ENCODE data around the gene BHMT2.

- TF ChIP-seq SIN3A (IDR thresholded peaks at IDR 0.05; ENCODE audit: borderline replicate concordance, insufficient read depth, low read length) = no peak
- no peak for TF ChIP-seq TAF1 (IDR thresholded peaks at IDR 0.05; ENCODE audit: borderline replicate concordance, insufficient read depth, low read length)
- no peak for TF ChIP-seq REST (IDR thresholded peaks at IDR 0.05; ENCODE audit: insufficient read depth in 1 of 2, low read depth in 2 of 2, low read length in 2 of 2)
- no peak for TF ChIP-seq POLR2AphosphoS5 (IDR thresholded peaks at IDR 0.05; ENCODE audit: low read depth, low read length)
Measured at GRCh38 chr5:79135790-79136553, 66.4 kb downstream of the BHMT2 start.
